GM23248 (cell line): ENCODE measurements around the gene CLSTN2. TPM values are rescaled to one million over a fixed set of nuclear protein-coding genes. Genes with fewer than 3 reads are reported as not detected.

ENCODE experiments used
- DNase-seq: peaks from one replicate; pipeline ENCODE4 v3.0.0-alpha.2; 2015
- H2AFZ ChIP-seq: fragments of 200-600 bp; sonication (generic); 2 replicates; pipeline ENCODE4 v1.6.1; 2016; ENCODE audit warnings: antibody characterized with exemption
- H3F3A ChIP-seq: fragments of 200-600 bp; sonication (generic); 2 replicates; pipeline ENCODE4 v1.6.1; 2016; ENCODE audit warnings: mild to moderate bottlenecking, antibody characterized with exemption, mixed run types; ENCODE audit not compliant: insufficient read depth
- H3K27ac ChIP-seq: fragments of 200-600 bp; sonication (generic); 2 replicates; pipeline ENCODE4 v1.5.1; 2016; ENCODE audit warnings: mild to moderate bottlenecking
- H3K27me3 ChIP-seq: fragments of 200-600 bp; sonication (generic); replicated peaks from 2 replicates; pipeline ENCODE4 v1.6.1; 2016; ENCODE audit warnings: mild to moderate bottlenecking; ENCODE audit not compliant: insufficient read depth
- H3K36me3 ChIP-seq: fragments of 200-600 bp; sonication (generic); 2 replicates; pipeline ENCODE4 v1.6.1; 2016; ENCODE audit warnings: low read depth, mild to moderate bottlenecking
- H3K4me1 ChIP-seq: fragments of 200-600 bp; sonication (generic); 2 replicates; pipeline ENCODE4 v1.6.1; 2016; ENCODE audit warnings: mild to moderate bottlenecking; ENCODE audit not compliant: insufficient read depth
- H3K4me2 ChIP-seq: fragments of 200-600 bp; sonication (generic); one replicate; pipeline ENCODE4 v1.6.1; 2016; ENCODE audit warnings: mild to moderate bottlenecking; ENCODE audit not compliant: unreplicated experiment
- H3K4me3 ChIP-seq: fragments of 200-600 bp; sonication (generic); 2 replicates; pipeline ENCODE4 v1.5.1; 2016; ENCODE audit warnings: mild to moderate bottlenecking
- H3K79me2 ChIP-seq: fragments of 200-600 bp; sonication (generic); 2 replicates; pipeline ENCODE4 v1.6.1; 2016; ENCODE audit warnings: mild to moderate bottlenecking; ENCODE audit not compliant: insufficient read depth
- H3K9ac ChIP-seq: fragments of 200-600 bp; sonication (generic); 2 replicates; pipeline ENCODE4 v1.6.1; 2016; ENCODE audit warnings: mild to moderate bottlenecking
- H3K9me2 ChIP-seq: fragments of 200-600 bp; sonication (generic); 2 replicates; pipeline ENCODE4 v1.6.1; 2016; ENCODE audit warnings: mixed run types, mild to moderate bottlenecking, moderate library complexity; ENCODE audit not compliant: insufficient read depth
- H3K9me3 ChIP-seq: fragments of 200-600 bp; sonication (generic); one replicate; pipeline ENCODE4 v1.6.1; 2017; ENCODE audit warnings: low read depth
- H4K20me1 ChIP-seq: fragments of 200-600 bp; sonication (generic); 2 replicates; pipeline ENCODE4 v1.6.0; 2016; ENCODE audit not compliant: insufficient read depth
- EZH2 ChIP-seq: fragments of 200-600 bp; sonication (generic); IDR thresholded peaks from 2 replicates; pipeline ENCODE4 v1.6.1; 2018; ENCODE audit warnings: antibody characterized with exemption, mild to moderate bottlenecking; ENCODE audit not compliant: insufficient read depth, poor library complexity, severe bottlenecking
- EZH2phosphoT487 ChIP-seq: fragments of 200-600 bp; sonication (generic); IDR thresholded peaks from 2 replicates; pipeline ENCODE4 v1.6.1; 2018; ENCODE audit warnings: antibody characterized with exemption, moderate library complexity, mild to moderate bottlenecking, low read depth; ENCODE audit not compliant: insufficient read depth
- WGBS, 2 experiments: methylation state at CpG; one replicate each; pipeline ENCODE4 v1.1.6; 2015 to 2017; ENCODE audit warnings: low lambda C conversion rate in 2 of 2, low coverage in 1 of 2; ENCODE audit errors: missing lambda C conversion rate in 2 of 2; 5-methylcytosine and 5-hydroxymethylcytosine counted together
- in situ Hi-C: fragments of 300-500 bp; cut with MboI; formaldehyde crosslinking; loops from 2 replicates; pipeline ENCODE4 v1.15.0; 2020
- polyA plus RNA-seq: library from polyadenylated mRNA; unstranded; fragments of >200 nt; fragmentation: Nextera tagmentation; extraction: Ambion mirVana; gene quantifications from 2 replicates; pipeline ENCODE4 v1.2.1, GENCODE V29; 2016
- total RNA-seq: library from RNA; depleted of rRNA; stranded (reverse); fragments of >200 nt; shearing (Covaris generic); gene quantifications from 2 replicates; pipeline ENCODE4 v1.2.3, GENCODE V29; 2014

The CLSTN2 gene
- total and polyA plus RNA-seq, 2 experiments from 2014 or later, result not detected

DNA sequence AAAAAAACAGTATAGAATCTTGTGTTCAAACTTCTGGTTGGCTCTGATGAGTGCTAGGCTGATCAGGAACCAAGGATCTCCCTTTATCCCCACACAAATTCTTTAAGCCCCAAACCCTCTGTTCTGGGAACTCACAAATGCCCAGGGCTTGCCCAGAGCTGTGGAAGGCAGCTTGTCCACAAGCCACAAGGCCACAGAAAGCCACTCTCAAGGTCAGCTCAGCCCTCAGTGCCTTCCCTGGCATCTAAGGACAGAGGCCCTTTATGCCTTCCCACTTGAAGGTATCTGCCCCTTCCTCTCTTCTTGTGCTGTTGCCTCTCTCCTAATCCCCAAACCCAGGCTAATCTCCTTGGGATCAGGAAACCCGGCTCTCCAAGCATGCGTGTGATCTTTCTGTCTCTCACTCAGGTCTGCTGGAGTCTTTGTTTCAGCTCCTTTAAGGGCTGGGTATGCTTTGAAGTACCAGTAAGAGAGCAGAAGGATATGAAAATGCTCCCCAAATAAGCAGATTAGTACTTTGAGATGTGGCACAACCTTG lies 597.9 kb downstream of the CLSTN2 start:
- Histone ChIP-seq H3K4me2 (no peak overlapping the region), H3K4me3 (no peak overlapping the region), H3F3A (no peaks in the 10 kb centered on the region), H3K27ac (no peak overlapping the region), H3K9me2 (no peaks in the 10 kb centered on the region), H3K79me2 (no peaks in the 10 kb centered on the region), H3K9ac (no peak overlapping the region), H3K27me3 (no peaks in the 10 kb centered on the region; the same call in 1 of the 2 replicates), H3K36me3 (no peaks in the 10 kb centered on the region), H2AFZ (no peak overlapping the region), H3K4me1 (peaks cover 3% of the 10 kb centered on the region; the same call in 1 of the 2 replicates), H3K9me3 (no peaks in the 10 kb centered on the region), H4K20me1 (no peaks in the 10 kb centered on the region)
- 36 to 41% methylated on average over 2 of the region's 2 CpGs for WGBS, 2 experiments
- in situ Hi-C loops, result no loop called here
- DNase-seq, result no peak
- TF ChIP-seq EZH2phosphoT487 (no peak), EZH2 (no peak)

DNA sequence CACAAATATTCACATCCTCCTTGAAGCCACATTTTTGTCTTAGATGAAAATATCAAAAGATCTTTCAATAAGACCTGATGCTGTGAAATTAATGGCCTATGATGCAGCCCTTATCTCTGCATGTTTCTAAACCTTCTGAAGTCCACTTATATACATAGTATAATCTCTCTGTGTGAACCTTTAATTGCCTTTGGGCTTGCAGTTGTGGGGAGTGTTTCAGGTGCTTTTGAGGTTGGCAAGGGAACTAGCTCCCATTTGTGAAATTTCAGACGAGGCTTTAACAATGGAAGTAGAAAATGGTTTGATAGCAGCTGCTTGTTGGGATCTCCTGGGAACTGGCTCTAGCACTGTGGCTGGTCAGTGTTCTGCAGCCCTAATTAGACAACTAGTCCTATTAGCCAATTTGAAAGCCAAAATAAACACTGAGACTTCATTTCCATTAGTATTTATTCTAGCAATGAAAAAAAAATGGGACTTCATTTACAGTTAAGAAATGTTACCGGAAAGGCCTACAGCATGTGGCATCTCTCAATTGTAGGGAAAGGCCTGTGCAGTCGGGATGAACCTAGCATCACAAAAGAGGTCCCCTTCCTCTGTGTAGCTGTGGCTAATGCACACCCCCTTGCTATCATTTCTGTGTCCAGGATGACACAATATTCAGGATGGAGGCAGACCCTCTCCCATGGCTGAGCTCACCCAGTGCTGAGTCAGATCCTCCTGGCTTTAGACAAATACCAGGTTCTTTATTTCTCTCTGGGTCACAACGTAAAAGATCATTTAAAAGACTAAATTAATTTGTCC lies 602.1 kb downstream of the CLSTN2 start:
- TF ChIP-seq EZH2 (no peak), EZH2phosphoT487 (no peak)
- Histone ChIP-seq H3K4me3 (no peak overlapping the region), H3K36me3 (no peaks in the 10 kb centered on the region), H3K9me2 (no peaks in the 10 kb centered on the region), H3F3A (no peaks in the 10 kb centered on the region), H3K4me2 (no peak overlapping the region), H2AFZ (no peak overlapping the region), H3K27ac (no peak overlapping the region), H3K79me2 (no peaks in the 10 kb centered on the region), H3K9ac (no peak overlapping the region), H3K9me3 (no peaks in the 10 kb centered on the region), H3K4me1 (no peaks in the 10 kb centered on the region), H3K27me3 (no peaks in the 10 kb centered on the region), H4K20me1 (no peaks in the 10 kb centered on the region)
- DNase-seq, result no peak
- in situ Hi-C loops, result no loop called here
- 37 to 40% methylated on average over 4 of the region's 4 CpGs for WGBS, 2 experiments

- H3K4me1 ChIP-seq, result no peaks in the 10 kb centered on the region
- WGBS, 2 experiments, result 35 to 53% methylated on average over 3 of the region's 3 CpGs
- in situ Hi-C loops, result no loop called here
Measured at GRCh38 chr3:140537727-140538082, 602.7 kb downstream of the CLSTN2 start.

GRCh38 chr3:140540262-140540661 lies 605.3 kb downstream of the CLSTN2 start:
- Histone ChIP-seq H3F3A (no peaks in the 10 kb centered on the region), H3K4me2 (no peak overlapping the region), H2AFZ (no peak overlapping the region), H3K9me3 (no peaks in the 10 kb centered on the region), H3K4me3 (no peak overlapping the region), H3K27me3 (no peaks in the 10 kb centered on the region; the same call in 1 of the 2 replicates), H3K9ac (no peak overlapping the region), H3K9me2 (no peaks in the 10 kb centered on the region), H3K36me3 (no peaks in the 10 kb centered on the region), H3K27ac (no peak overlapping the region), H4K20me1 (no peaks in the 10 kb centered on the region), H3K79me2 (no peaks in the 10 kb centered on the region), H3K4me1 (no peaks in the 10 kb centered on the region)
- TF ChIP-seq EZH2 (no peak), EZH2phosphoT487 (no peak)
- in situ Hi-C loops, result no loop called here
- 48 to 62% methylated on average over 5 of the region's 5 CpGs for WGBS, 2 experiments
- DNase-seq, result no peak

More at GRCh38 chr3:140537727-140538082, 602.7 kb downstream of the CLSTN2 start:
- no peak overlapping the region for H3K4me3 ChIP-seq
- H3K9me2 ChIP-seq, result no peaks in the 10 kb centered on the region
- no peaks in the 10 kb centered on the region for H3K36me3 ChIP-seq
- no peaks in the 10 kb centered on the region for H3K9me3 ChIP-seq
- H3K79me2 ChIP-seq, result no peaks in the 10 kb centered on the region
- no peaks in the 10 kb centered on the region for H3F3A ChIP-seq
- no peak overlapping the region for H3K9ac ChIP-seq
- no peak overlapping the region for H3K4me2 ChIP-seq
- no peak for TF ChIP-seq EZH2phosphoT487
- TF ChIP-seq EZH2, result no peak
- H3K27ac ChIP-seq, result no peak overlapping the region
- no peaks in the 10 kb centered on the region for H4K20me1 ChIP-seq
- no peaks in the 10 kb centered on the region for H3K27me3 ChIP-seq
- H2AFZ ChIP-seq, result no peak overlapping the region
- no peak for DNase-seq
